ENCODE data around the gene CDPF1.

DNA sequence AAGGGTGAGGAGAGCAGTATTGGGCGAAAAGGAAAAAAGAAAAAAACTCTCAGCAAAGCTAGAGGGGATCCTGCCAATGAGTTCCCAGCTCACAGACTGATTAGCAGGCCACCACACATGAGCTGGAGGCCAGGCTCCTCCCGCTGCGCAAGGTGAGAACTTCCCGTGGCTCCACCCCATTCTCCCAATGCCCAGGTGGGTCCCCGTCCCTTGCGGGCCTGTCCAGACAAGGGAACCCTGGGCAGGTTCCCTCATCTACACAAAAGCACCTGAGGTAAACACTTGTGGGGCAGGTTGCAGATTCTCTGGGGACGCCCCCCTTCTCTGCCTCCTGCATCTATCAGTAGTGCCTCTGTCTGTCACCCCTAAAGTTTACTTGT, 46.5 kb downstream of the CDPF1 start:
- TF ChIP-seq, protein P1, sequence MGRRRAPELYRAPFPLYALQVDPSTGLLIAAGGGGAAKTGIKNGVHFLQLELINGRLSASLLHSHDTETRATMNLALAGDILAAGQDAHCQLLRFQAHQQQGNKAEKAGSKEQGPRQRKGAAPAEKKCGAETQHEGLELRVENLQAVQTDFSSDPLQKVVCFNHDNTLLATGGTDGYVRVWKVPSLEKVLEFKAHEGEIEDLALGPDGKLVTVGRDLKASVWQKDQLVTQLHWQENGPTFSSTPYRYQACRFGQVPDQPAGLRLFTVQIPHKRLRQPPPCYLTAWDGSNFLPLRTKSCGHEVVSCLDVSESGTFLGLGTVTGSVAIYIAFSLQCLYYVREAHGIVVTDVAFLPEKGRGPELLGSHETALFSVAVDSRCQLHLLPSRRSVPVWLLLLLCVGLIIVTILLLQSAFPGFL (CRISPR knock-in tag; IDR thresholded peaks at IDR 0.05), result no peak
- TF ChIP-seq NFE2 (CRISPR knock-in tag; IDR thresholded peaks at IDR 0.05), result no peak
- TF ChIP-seq NFIC (IDR thresholded peaks at IDR 0.05; ENCODE audit: low read length), result no peak
- TF ChIP-seq ZNF556 (CRISPR knock-in tag; IDR thresholded peaks at IDR 0.05; ENCODE audit: borderline replicate concordance), result no peak
- TF ChIP-seq KDM1A (CRISPR knock-in tag; IDR thresholded peaks at IDR 0.05), result no peak
- TF ChIP-seq NONO (IDR thresholded peaks at IDR 0.05), result no peak
- TF ChIP-seq NONO (CRISPR knock-in tag; conservative IDR thresholded peaks at IDR 0.05), result no peak

All from HepG2 (cell line).